SK-N-SH treated with all-trans-retinoic acid at 6 μM for 48 hours (cell line): ENCODE measurements around the gene CPEB3.

Experiments used
- ATAC-seq: fragments of 200-7000 bp; cut with Tn5 transposase; 3 replicates; pipeline ENCODE4 v1.9.1; 2020; ENCODE audit warnings: mild to moderate bottlenecking, moderate library complexity
- ARNTL ChIP-seq: fragments of 450-650 bp; formaldehyde crosslinking; IDR thresholded peaks from 2 replicates; pipeline ENCODE4 v1.5.0; 2020; ENCODE audit warnings: low read depth, mild to moderate bottlenecking, moderate library complexity, borderline replicate concordance
- CREB5 ChIP-seq: fragments of 250-450 bp; sonication (Bioruptor Pico); IDR thresholded peaks from 2 replicates; pipeline ENCODE4 v1.5.1; 2020; ENCODE audit warnings: low read depth, mild to moderate bottlenecking, moderate library complexity
- CSDC2 ChIP-seq: fragments of 250-450 bp; sonication (Bioruptor Pico); IDR thresholded peaks from 2 replicates; pipeline ENCODE4 v1.5.0; 2020; ENCODE audit warnings: mild to moderate bottlenecking, moderate library complexity
- ESRRG ChIP-seq: fragments of 250-450 bp; sonication (Bioruptor Pico); IDR thresholded peaks from 2 replicates; pipeline ENCODE4 v1.6.1; 2021; ENCODE audit warnings: mild to moderate bottlenecking
- GLIS3 ChIP-seq: fragments of 250-450 bp; sonication (Bioruptor Pico); IDR thresholded peaks from 2 replicates; pipeline ENCODE4 v1.5.0; 2020; ENCODE audit warnings: mild to moderate bottlenecking, moderate library complexity
- ISL1 ChIP-seq: fragments of 250-450 bp; sonication (Bioruptor Pico); IDR thresholded peaks from 2 replicates; pipeline ENCODE4 v2.1.2; 2022; ENCODE audit warnings: mild to moderate bottlenecking, moderate library complexity
- OSR1 ChIP-seq: fragments of 250-450 bp; sonication (Bioruptor Pico); IDR thresholded peaks from 2 replicates; pipeline ENCODE4 v1.8.0; 2022; ENCODE audit warnings: moderate library complexity, mild to moderate bottlenecking, inconsistent platforms
- PATZ1 ChIP-seq: fragments of 250-450 bp; sonication (Bioruptor Pico); IDR thresholded peaks from 2 replicates; pipeline ENCODE4 v1.8.0; 2020; ENCODE audit warnings: mild to moderate bottlenecking, moderate library complexity, borderline replicate concordance
- POU6F1 ChIP-seq: fragments of 250-450 bp; sonication (Bioruptor Pico); IDR thresholded peaks from 2 replicates; pipeline ENCODE4 v1.8.0; 2021; ENCODE audit warnings: low read depth, mild to moderate bottlenecking, moderate library complexity, borderline replicate concordance
- PPARA ChIP-seq: fragments of 250-450 bp; sonication (Bioruptor Pico); IDR thresholded peaks from 2 replicates; pipeline ENCODE4 v1.5.0; 2020; ENCODE audit warnings: mild to moderate bottlenecking, borderline replicate concordance
- RARB ChIP-seq: fragments of 250-450 bp; sonication (Bioruptor Pico); IDR thresholded peaks from 2 replicates; pipeline ENCODE4 v1.8.0; 2021; ENCODE audit warnings: mild to moderate bottlenecking, moderate library complexity
- SNAI2 ChIP-seq: fragments of 250-450 bp; sonication (Bioruptor Pico); IDR thresholded peaks from 2 replicates; pipeline ENCODE4 v1.5.0; 2020; ENCODE audit warnings: mild to moderate bottlenecking, moderate library complexity
- TCF4 ChIP-seq: fragments of 250-450 bp; sonication (Bioruptor Pico); IDR thresholded peaks from 2 replicates; pipeline ENCODE4 v1.8.0; 2021; ENCODE audit warnings: mild to moderate bottlenecking, moderate library complexity, borderline replicate concordance
- TOX ChIP-seq: fragments of 250-450 bp; sonication (Bioruptor Pico); IDR thresholded peaks from 2 replicates; pipeline ENCODE4 v1.8.0; 2021; ENCODE audit warnings: mild to moderate bottlenecking, moderate library complexity, borderline replicate concordance
- ZC3H10 ChIP-seq: fragments of 250-450 bp; sonication (Bioruptor Pico); IDR thresholded peaks from 2 replicates; pipeline ENCODE4 v1.5.1; 2021; ENCODE audit warnings: mild to moderate bottlenecking, moderate library complexity
- ZFP3 ChIP-seq: fragments of 250-450 bp; sonication (Bioruptor Pico); IDR thresholded peaks from 2 replicates; pipeline ENCODE4 v1.5.0; 2020; ENCODE audit warnings: mild to moderate bottlenecking, moderate library complexity
- ZFP30 ChIP-seq: fragments of 450-650 bp; formaldehyde crosslinking; IDR thresholded peaks from 2 replicates; pipeline ENCODE4 v1.5.0; 2022; ENCODE audit warnings: mild to moderate bottlenecking, moderate library complexity
- ZNF565 ChIP-seq: fragments of 450-650 bp; formaldehyde crosslinking; conservative IDR thresholded peaks from 2 replicates; pipeline ENCODE4 v1.5.0; 2020; ENCODE audit warnings: low read depth, mild to moderate bottlenecking, moderate library complexity
- ZNF70 ChIP-seq: fragments of 450-650 bp; formaldehyde crosslinking; IDR thresholded peaks from 2 replicates; pipeline ENCODE4 v1.5.0; 2020; ENCODE audit warnings: mild to moderate bottlenecking, moderate library complexity
- ZNF8 ChIP-seq: fragments of 450-650 bp; formaldehyde crosslinking; IDR thresholded peaks from 2 replicates; pipeline ENCODE4 v1.5.0; 2020; ENCODE audit warnings: mild to moderate bottlenecking, moderate library complexity
- TF ChIP-seq, protein P1 (sequence below): fragments of 250-450 bp; sonication (Bioruptor Pico); IDR thresholded peaks from 2 replicates; pipeline ENCODE4 v1.5.1; 2021; ENCODE audit warnings: mild to moderate bottlenecking, moderate library complexity
- TF ChIP-seq, protein P2 (sequence below): fragments of 250-450 bp; sonication (Bioruptor Pico); IDR thresholded peaks from 2 replicates; pipeline ENCODE4 v1.5.0; 2020; ENCODE audit warnings: mild to moderate bottlenecking, moderate library complexity

Gene CPEB3

DNA sequence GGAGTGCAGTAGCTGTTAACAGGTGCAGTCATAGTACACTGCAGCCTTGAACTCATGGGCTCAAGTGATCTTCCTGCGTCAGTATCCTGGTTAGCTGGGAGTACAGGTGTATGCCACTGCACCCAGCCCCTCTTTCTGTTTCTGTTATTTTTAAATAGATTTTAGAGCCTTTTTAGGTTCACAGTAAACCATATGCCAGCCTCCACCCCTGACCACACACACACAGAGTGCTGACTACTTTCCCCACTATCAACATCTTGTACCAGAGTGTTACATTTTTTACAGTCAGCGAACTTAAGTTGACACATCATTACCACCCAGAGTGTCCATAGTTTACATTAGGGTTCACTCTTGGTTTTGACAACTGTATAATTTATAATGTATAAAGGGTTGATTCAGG, 32.2 kb upstream of the CPEB3 start:
- no peak for ATAC-seq
- TF ChIP-seq CSDC2 (CRISPR knock-in tag), result no peak
- no peak for TF ChIP-seq ARNTL (CRISPR knock-in tag)
- no peak for TF ChIP-seq ZNF565 (CRISPR knock-in tag)
- no peak for TF ChIP-seq SNAI2 (CRISPR knock-in tag)
- no peak for TF ChIP-seq ZFP3 (CRISPR knock-in tag)
- TF ChIP-seq OSR1, result no peak
- TF ChIP-seq ZFP30 (CRISPR knock-in tag), result no peak

DNA sequence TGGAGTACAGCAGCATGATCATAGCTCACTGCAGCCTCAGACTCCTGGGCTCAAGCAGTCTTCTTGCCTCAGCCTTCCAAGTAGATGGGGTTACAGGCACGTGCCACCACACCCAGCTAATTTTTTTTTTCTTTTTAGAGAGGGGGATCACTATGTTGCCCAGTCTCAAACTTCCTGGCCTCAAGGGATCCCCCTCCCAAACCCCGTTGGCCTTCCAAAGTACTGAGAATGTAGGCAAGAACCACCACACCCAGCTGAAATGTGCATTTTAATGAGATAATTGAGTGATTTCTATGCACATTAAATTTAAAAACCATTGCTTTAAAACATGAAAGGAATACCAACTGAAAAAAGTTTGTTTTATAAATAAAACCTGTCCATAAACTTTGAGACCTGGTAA, 25.7 kb upstream of the CPEB3 start:
- no peak for TF ChIP-seq PATZ1
- TF ChIP-seq ZNF8, result no peak
- TF ChIP-seq, all 23 proteins: peak for 0
- ATAC-seq, result no peak

DNA sequence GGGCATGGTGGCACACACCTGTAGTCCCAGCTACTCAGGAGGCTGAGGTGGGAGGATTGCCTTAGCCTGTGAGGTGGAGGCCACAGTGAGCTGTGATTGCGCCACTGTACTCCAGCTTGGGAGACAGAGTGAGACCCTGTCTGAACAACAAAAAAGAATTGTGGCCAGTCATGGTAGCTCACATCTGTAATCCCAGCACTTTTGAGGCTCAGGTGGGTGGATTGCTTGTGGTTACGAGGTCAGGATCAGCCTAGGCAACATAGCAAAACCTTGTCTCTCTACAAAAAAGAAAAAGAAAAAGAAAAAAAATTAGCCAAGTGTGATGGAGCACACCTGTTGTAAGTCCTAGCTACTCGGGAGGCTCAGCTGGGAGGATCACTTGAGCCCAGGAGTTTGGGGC, 22.9 kb upstream of the CPEB3 start:
- no peak for ATAC-seq
- no peak for TF ChIP-seq SNAI2 (CRISPR knock-in tag)
- TF ChIP-seq TOX (CRISPR knock-in tag), result no peak
- no peak for TF ChIP-seq ISL1 (CRISPR knock-in tag)
- TF ChIP-seq, protein P1, sequence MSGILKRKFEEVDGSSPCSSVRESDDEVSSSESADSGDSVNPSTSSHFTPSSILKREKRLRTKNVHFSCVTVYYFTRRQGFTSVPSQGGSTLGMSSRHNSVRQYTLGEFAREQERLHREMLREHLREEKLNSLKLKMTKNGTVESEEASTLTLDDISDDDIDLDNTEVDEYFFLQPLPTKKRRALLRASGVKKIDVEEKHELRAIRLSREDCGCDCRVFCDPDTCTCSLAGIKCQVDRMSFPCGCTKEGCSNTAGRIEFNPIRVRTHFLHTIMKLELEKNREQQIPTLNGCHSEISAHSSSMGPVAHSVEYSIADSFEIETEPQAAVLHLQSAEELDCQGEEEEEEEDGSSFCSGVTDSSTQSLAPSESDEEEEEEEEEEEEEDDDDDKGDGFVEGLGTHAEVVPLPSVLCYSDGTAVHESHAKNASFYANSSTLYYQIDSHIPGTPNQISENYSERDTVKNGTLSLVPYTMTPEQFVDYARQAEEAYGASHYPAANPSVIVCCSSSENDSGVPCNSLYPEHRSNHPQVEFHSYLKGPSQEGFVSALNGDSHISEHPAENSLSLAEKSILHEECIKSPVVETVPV (CRISPR knock-in tag), result no peak
- TF ChIP-seq OSR1, result no peak
- no peak for TF ChIP-seq TCF4 (CRISPR knock-in tag)
- TF ChIP-seq PATZ1, result no peak
- TF ChIP-seq ZFP3 (CRISPR knock-in tag), result no peak
- no peak for TF ChIP-seq ZNF70
- no peak for TF ChIP-seq RARB (CRISPR knock-in tag)
- TF ChIP-seq POU6F1, result no peak
- TF ChIP-seq GLIS3 (CRISPR knock-in tag), result no peak
- no peak for TF ChIP-seq ZC3H10 (CRISPR knock-in tag)
- TF ChIP-seq ZFP30 (CRISPR knock-in tag), result no peak
- TF ChIP-seq PPARA (CRISPR knock-in tag), result no peak
- TF ChIP-seq CREB5 (CRISPR knock-in tag), result no peak
- no peak for TF ChIP-seq ZNF565 (CRISPR knock-in tag)
- TF ChIP-seq ESRRG (CRISPR knock-in tag), result no peak
- TF ChIP-seq, protein P2, sequence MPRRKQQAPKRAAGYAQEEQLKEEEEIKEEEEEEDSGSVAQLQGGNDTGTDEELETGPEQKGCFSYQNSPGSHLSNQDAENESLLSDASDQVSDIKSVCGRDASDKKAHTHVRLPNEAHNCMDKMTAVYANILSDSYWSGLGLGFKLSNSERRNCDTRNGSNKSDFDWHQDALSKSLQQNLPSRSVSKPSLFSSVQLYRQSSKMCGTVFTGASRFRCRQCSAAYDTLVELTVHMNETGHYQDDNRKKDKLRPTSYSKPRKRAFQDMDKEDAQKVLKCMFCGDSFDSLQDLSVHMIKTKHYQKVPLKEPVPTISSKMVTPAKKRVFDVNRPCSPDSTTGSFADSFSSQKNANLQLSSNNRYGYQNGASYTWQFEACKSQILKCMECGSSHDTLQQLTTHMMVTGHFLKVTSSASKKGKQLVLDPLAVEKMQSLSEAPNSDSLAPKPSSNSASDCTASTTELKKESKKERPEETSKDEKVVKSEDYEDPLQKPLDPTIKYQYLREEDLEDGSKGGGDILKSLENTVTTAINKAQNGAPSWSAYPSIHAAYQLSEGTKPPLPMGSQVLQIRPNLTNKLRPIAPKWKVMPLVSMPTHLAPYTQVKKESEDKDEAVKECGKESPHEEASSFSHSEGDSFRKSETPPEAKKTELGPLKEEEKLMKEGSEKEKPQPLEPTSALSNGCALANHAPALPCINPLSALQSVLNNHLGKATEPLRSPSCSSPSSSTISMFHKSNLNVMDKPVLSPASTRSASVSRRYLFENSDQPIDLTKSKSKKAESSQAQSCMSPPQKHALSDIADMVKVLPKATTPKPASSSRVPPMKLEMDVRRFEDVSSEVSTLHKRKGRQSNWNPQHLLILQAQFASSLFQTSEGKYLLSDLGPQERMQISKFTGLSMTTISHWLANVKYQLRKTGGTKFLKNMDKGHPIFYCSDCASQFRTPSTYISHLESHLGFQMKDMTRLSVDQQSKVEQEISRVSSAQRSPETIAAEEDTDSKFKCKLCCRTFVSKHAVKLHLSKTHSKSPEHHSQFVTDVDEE, result no peak
- TF ChIP-seq ZNF8, result no peak
